Tibial nerve (tissue), 3 donors: ENCODE data around the gene KNG1.

Experiments used
- CTCF ChIP-seq, 5 experiments: fragments of 200-600 bp in 3 of 5; fragments of 450-650 bp in 2 of 5; sonication (generic) in 3 of 5; IDR thresholded peaks; one replicate each; pipeline ENCODE4 v1.5.1; 2016 to 2019; ENCODE audit warnings: antibody characterized with exemption in 5 of 5, mild to moderate bottlenecking in 3 of 5, moderate library complexity in 2 of 5
- POLR2A ChIP-seq, 2 donors: fragments of 450-650 bp; IDR thresholded peaks; one replicate each; pipeline ENCODE4 v1.6.1; 2017; ENCODE audit warnings: antibody characterized with exemption in 2 of 2, mild to moderate bottlenecking in 2 of 2, moderate library complexity in 2 of 2

- TF ChIP-seq POLR2A (IDR thresholded peaks at IDR 0.05) (no peak), CTCF (IDR thresholded peaks at IDR 0.05) (no peak)
Measured at GRCh38 chr3:186680869-186681268, 36.3 kb upstream of the KNG1 start.
